Thyroid gland (tissue), 4 donors: ENCODE measurements around the gene ARHGEF16.

Experiments
- POLR2A ChIP-seq, 2 donors: fragments of 450-650 bp; IDR thresholded peaks; one replicate each; pipeline ENCODE4 v1.6.1; 2017; ENCODE audit warnings: antibody characterized with exemption in 2 of 2, mild to moderate bottlenecking in 2 of 2, moderate library complexity in 1 of 2
- TF ChIP-seq, protein P1 (sequence below), 6 experiments: fragments of 200-600 bp in 3 of 6; fragments of 450-650 bp in 3 of 6; sonication (generic) in 3 of 6; IDR thresholded peaks; one replicate each; pipeline ENCODE4 v1.5.1; 2016 to 2019; ENCODE audit warnings: antibody characterized with exemption in 6 of 6, mild to moderate bottlenecking in 2 of 6, inconsistent platforms in 1 of 6, moderate library complexity in 1 of 6

DNA sequence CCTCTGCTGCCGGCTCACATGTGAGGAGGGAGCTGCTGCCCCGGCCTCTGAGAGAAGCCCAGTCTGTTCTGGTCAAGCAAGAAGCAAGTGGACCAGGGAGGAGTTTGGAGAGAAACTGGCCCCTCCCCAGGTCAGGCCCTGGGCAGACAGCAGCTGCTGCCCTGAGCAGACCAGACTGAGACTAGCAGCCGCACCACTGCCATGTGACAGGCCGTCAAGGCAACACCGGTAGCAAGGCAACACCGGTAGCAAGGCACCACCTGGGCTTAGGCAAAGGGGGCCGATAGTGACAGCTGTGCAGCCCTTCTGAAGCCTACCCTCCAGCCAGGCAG is 50.3 kb downstream of the ARHGEF16 start:
- TF ChIP-seq, protein P1, sequence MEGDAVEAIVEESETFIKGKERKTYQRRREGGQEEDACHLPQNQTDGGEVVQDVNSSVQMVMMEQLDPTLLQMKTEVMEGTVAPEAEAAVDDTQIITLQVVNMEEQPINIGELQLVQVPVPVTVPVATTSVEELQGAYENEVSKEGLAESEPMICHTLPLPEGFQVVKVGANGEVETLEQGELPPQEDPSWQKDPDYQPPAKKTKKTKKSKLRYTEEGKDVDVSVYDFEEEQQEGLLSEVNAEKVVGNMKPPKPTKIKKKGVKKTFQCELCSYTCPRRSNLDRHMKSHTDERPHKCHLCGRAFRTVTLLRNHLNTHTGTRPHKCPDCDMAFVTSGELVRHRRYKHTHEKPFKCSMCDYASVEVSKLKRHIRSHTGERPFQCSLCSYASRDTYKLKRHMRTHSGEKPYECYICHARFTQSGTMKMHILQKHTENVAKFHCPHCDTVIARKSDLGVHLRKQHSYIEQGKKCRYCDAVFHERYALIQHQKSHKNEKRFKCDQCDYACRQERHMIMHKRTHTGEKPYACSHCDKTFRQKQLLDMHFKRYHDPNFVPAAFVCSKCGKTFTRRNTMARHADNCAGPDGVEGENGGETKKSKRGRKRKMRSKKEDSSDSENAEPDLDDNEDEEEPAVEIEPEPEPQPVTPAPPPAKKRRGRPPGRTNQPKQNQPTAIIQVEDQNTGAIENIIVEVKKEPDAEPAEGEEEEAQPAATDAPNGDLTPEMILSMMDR (IDR thresholded peaks at IDR 0.05) = no peak
- TF ChIP-seq POLR2A (IDR thresholded peaks at IDR 0.05) = no peak
